Subcutaneous adipose tissue (tissue), 4 donors: ENCODE results near the gene ANXA3. TPM values are rescaled to one million over a fixed set of nuclear protein-coding genes. Genes with fewer than 3 reads are reported as not detected.

Experiments
- CTCF ChIP-seq: fragments of 450-650 bp; IDR thresholded peaks from one replicate; pipeline ENCODE4 v1.5.1; 2016; ENCODE audit warnings: low read depth, mild to moderate bottlenecking, control low read depth, antibody characterized with exemption, moderate library complexity
- total RNA-seq, 4 donors: library from RNA; depleted of rRNA; stranded (reverse); fragments of >200 nt; gene quantifications; one replicate each; pipeline ENCODE4 v1.1.0, GENCODE V29; 2016

The ANXA3 gene
- total RNA-seq, 4 donors from 2014 or later = 11.4 to 143 (median 66.1) TPM

GRCh38 chr4:78543424-78544125 is 8.0 kb upstream of the ANXA3 start:
- no peak for TF ChIP-seq CTCF

- no peak for TF ChIP-seq CTCF
Observed at GRCh38 chr4:78544678-78545077, 6.9 kb upstream of the ANXA3 start.

GRCh38 chr4:78545275-78546246 is 6.0 kb upstream of the ANXA3 start:
- no peak for TF ChIP-seq CTCF

GRCh38 chr4:78552389-78553042 is 946 bp downstream of the ANXA3 start:
- no peak for TF ChIP-seq CTCF

- no peak for TF ChIP-seq CTCF
Observed at GRCh38 chr4:78553043-78553396, 1.4 kb downstream of the ANXA3 start.

- no peak for TF ChIP-seq CTCF
Observed at GRCh38 chr4:78553529-78554060, 2.0 kb downstream of the ANXA3 start.
